Transverse colon (tissue), 4 donors: ENCODE results near the gene PANX3. TPM values are rescaled to one million over a fixed set of nuclear protein-coding genes. Genes with fewer than 3 reads are reported as not detected.

ENCODE experiments used
- DNase-seq: peaks from one replicate; pipeline ENCODE4 v3.0.0-alpha.2; 2019
- H3K27ac ChIP-seq, 4 donors: fragments of 200-600 bp; sonication (generic); 2 replicates each; pipeline ENCODE4 v1.5.1; 2016 to 2018; ENCODE audit warnings: inconsistent platforms in 4 of 4
- H3K27me3 ChIP-seq: fragments of 200-600 bp; sonication (generic); 2 replicates; pipeline ENCODE4 v1.5.1; 2017; ENCODE audit warnings: inconsistent platforms
- H3K36me3 ChIP-seq, 4 donors: fragments of 200-600 bp; sonication (generic); 2 replicates each; pipeline ENCODE4 v1.5.1; 2017 to 2019; ENCODE audit warnings: inconsistent platforms in 4 of 4
- H3K4me1 ChIP-seq, 4 donors: fragments of 200-600 bp; sonication (generic); 2 replicates each; pipeline ENCODE4 v1.5.1; 2017 to 2020; ENCODE audit warnings: inconsistent platforms in 4 of 4
- H3K4me3 ChIP-seq, 4 donors: fragments of 200-600 bp; sonication (generic); 1 replicate in 1 of 4; 2 replicates in 3 of 4; pipeline versions ENCODE4 v1.5.1 to v1.6.1; 2017 to 2019; ENCODE audit warnings: inconsistent platforms in 4 of 4
- H3K9me3 ChIP-seq, 2 donors: fragments of 200-600 bp; sonication (generic); 2 replicates each; pipeline ENCODE4 v1.5.1; 2017 to 2019; ENCODE audit warnings: inconsistent platforms in 2 of 2
- CTCF ChIP-seq, 5 experiments: fragments of 200-600 bp in 3 of 5; fragments of 450-650 bp in 2 of 5; sonication (generic) in 3 of 5; IDR thresholded peaks; 1 replicate in 2 of 5; 2 replicates in 3 of 5; pipeline ENCODE4 v1.5.1; 2016 to 2017; ENCODE audit warnings: antibody characterized with exemption in 5 of 5, inconsistent platforms in 3 of 5, mild to moderate bottlenecking in 2 of 5, moderate library complexity in 1 of 5
- EP300 ChIP-seq: sonication (generic); formaldehyde crosslinking; IDR thresholded peaks from one replicate; pipeline ENCODE4 v1.6.1; 2017; ENCODE audit warnings: antibody characterized with exemption, low read depth
- POLR2A ChIP-seq: fragments of 450-650 bp; IDR thresholded peaks from one replicate; pipeline ENCODE4 v1.6.1; 2016; ENCODE audit warnings: antibody characterized with exemption, mild to moderate bottlenecking, moderate library complexity
- POLR2AphosphoS5 ChIP-seq, 3 donors: sonication (generic); formaldehyde crosslinking; IDR thresholded peaks; one replicate each; pipeline ENCODE4 v1.6.1; 2016; ENCODE audit warnings: antibody characterized with exemption in 3 of 3
- WGBS, 2 donors: methylation state at CpG; one replicate each; pipeline ENCODE4 v1.1.5; 2018; ENCODE audit warnings: low coverage in 1 of 2; 5-methylcytosine and 5-hydroxymethylcytosine counted together
- in situ Hi-C, 4 donors: fragments of 200-750 bp; cut with MboI; loops; one replicate each; pipeline versions ENCODE4 v1.15.0 to v1.15.1; 2017; ENCODE audit warnings: low sequenced_read_pairs in 3 of 4, low pct_ligation_motif_present in 1 of 4, low pct_unique_long_range_greater_than_20kb in 1 of 4
- intact Hi-C: fragments of 100-400 bp; cut with DNase I; formaldehyde crosslinking; loops from one replicate; pipeline ENCODE4 v1.15.1; 2023; ENCODE audit warnings: low total_unique reads
- total RNA-seq, 4 donors: library from RNA; depleted of rRNA; stranded (reverse); fragments of >200 nt; gene quantifications; one replicate each; pipeline ENCODE4 v1.1.0, GENCODE V29; 2016

PANX3 gene
- total RNA-seq, 4 donors from 2014 or later, result 0.41 TPM; not detected in 3

GRCh38 chr11:124657904-124658303 is 46.7 kb downstream of the PANX3 start:
- intact Hi-C loops (no loop called here), in situ Hi-C loops (loop anchor here in 2 of 4 donors (25.0 kb wide), 2 partner anchors 104 to 179 kb away; partner anchors contain the start of genes ESAM (in 1 of the 2) and VSIG2 (in 1 of the 2))
- Histone ChIP-seq H3K36me3 (peaks cover 0 to 16% (median 2%) of the 10 kb centered on the region in 4 donors), H3K9me3 (no peaks in the 10 kb centered on the region), H3K4me1 (no peaks in the 10 kb centered on the region), H3K4me3 (no peak overlapping the region), H3K27ac (no peak overlapping the region), H3K27me3 (no peaks in the 10 kb centered on the region)
- no peak for DNase-seq
- TF ChIP-seq POLR2AphosphoS5 (IDR thresholded peaks at IDR 0.05), result no peak
- TF ChIP-seq EP300, result no peak
- TF ChIP-seq CTCF (IDR thresholded peaks at IDR 0.05), result no peak
- no peak for TF ChIP-seq POLR2A
- 67 to 75% methylated on average over 3 to 5 of the region's 5 CpGs for WGBS, 2 donors

- no peaks in the 10 kb centered on the region for H3K27me3 ChIP-seq
- in situ Hi-C loops (loop anchor here in 2 of 4 donors (25.0 kb wide), 2 partner anchors 104 to 179 kb away; partner anchors contain the start of genes ESAM (in 1 of the 2) and VSIG2 (in 1 of the 2)), intact Hi-C loops (no loop called here)
- no peak overlapping the region for H3K27ac ChIP-seq
- no peaks in the 10 kb centered on the region for H3K4me1 ChIP-seq
- TF ChIP-seq CTCF (IDR thresholded peaks at IDR 0.05) (no peak), POLR2AphosphoS5 (IDR thresholded peaks at IDR 0.05) (no peak), EP300 (no peak), POLR2A (no peak)
- WGBS, 2 donors, result 85 to 100% methylated on average over 2 to 3 of the region's 3 CpGs
- no peak overlapping the region for H3K4me3 ChIP-seq
- H3K9me3 ChIP-seq, result no peaks in the 10 kb centered on the region
- DNase-seq, result no peak
- peaks cover 0 to 16% (median 0%) of the 10 kb centered on the region in 4 donors for H3K36me3 ChIP-seq
Observed at GRCh38 chr11:124658501-124658900, 47.3 kb downstream of the PANX3 start.

GRCh38 chr11:124658986-124659385 is 47.8 kb downstream of the PANX3 start:
- TF ChIP-seq EP300 (no peak), POLR2A (no peak), POLR2AphosphoS5 (IDR thresholded peaks at IDR 0.05) (no peak), CTCF (IDR thresholded peaks at IDR 0.05) (no peak)
- Histone ChIP-seq H3K9me3 (no peaks in the 10 kb centered on the region), H3K4me1 (no peaks in the 10 kb centered on the region), H3K27me3 (no peaks in the 10 kb centered on the region), H3K4me3 (no peak overlapping the region), H3K27ac (no peak overlapping the region), H3K36me3 (peaks cover 0 to 14% (median 2%) of the 10 kb centered on the region in 4 donors)
- intact Hi-C loops (no loop called here), in situ Hi-C loops (loop anchor here in 2 of 4 donors (25.0 kb wide), 2 partner anchors 103 to 178 kb away; partner anchors contain the start of genes ESAM (in 1 of the 2) and VSIG2 (in 1 of the 2))
- 80 to 91% methylated on average over 1 of the region's 1 CpG for whole genome bisulfite sequencing, 2 donors
- DNase-seq, result no peak

GRCh38 chr11:124661553-124661952 is 50.3 kb downstream of the PANX3 start:
- H3K9me3 ChIP-seq, result no peaks in the 10 kb centered on the region
- no peak for DNase-seq
- intact Hi-C loops, result loop anchor here (10.0 kb wide), 1 partner anchor 203 kb away; the partner anchor contains the start of gene ROBO3
- H3K4me3 ChIP-seq, result no peak overlapping the region
- TF ChIP-seq CTCF (IDR thresholded peaks at IDR 0.05), result no peak
- TF ChIP-seq POLR2A, result no peak
- TF ChIP-seq POLR2AphosphoS5 (IDR thresholded peaks at IDR 0.05), result no peak
- no peak for TF ChIP-seq EP300
- H3K4me1 ChIP-seq, result no peaks in the 10 kb centered on the region
- in situ Hi-C loops, result loop anchor here in 3 of 4 donors (10.0 to 25.0 kb wide), 4 partner anchors 101 to 176 kb away; partner anchors contain the start of genes ESAM (in 2 of the 3) and VSIG2 (in 1 of the 3)
- H3K27me3 ChIP-seq, result no peaks in the 10 kb centered on the region
- no peak overlapping the region for H3K27ac ChIP-seq
- peaks cover 0 to 10% (median 3%) of the 10 kb centered on the region in 4 donors for H3K36me3 ChIP-seq
